ENCODE results near the gene MBD6.
A peak's percentile ranks its signal among the peaks of the same experiment; 100 is the strongest.

MBD6 gene

DNA sequence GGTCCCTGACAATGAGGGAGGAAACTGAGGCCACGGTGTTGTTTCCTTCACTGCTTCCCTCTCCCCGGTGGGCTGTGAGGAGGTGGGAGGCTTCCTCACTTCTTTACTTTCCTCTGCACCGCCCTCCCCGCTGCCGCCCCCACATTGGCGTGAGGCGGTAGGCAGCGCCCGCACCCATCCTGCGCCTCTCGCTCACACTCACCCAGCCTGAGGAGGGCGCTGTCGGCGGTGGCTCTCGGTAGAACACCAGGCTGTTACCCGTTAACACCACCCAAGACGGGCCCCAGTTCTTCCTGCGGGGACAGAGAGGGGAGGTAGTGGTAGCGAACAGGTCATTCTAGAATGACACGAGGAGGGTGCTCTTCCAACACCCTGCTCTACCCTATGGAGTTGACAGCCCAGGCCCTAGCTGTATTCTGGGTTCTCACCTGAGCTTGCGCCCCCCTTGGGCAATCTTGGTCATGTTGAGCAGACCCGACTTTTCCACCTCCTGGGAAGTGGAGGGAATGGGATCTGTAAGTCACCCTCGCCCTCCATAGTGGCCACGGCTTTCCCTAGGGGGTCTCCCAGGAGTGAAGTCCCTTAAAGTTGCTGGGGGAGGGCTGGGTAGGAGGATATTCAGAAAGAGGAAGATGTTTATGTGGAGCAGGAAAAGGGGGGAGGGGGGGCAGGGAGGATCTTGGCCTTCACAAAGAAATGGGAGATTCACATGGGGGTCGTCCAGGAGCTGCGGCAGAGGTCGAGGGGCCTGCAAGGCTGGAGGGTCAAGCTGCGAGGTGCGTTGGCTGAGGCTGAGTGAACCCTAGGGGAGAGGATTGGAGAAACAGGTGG is 46.2 kb upstream of the MBD6 start:
- H3K4me2 ChIP-seq (ENCODE audit: low read depth, low read length), result no peak overlapping the region
- H3K9me2 ChIP-seq (replicated peaks; ENCODE audit: insufficient read depth, low read length), result no peaks in the 10 kb centered on the region
- H3K36me3 ChIP-seq (replicated peaks; ENCODE audit: insufficient read depth, low read length), result no peaks in the 10 kb centered on the region
- no peaks in the 10 kb centered on the region for H3K9me3 ChIP-seq (replicated peaks; ENCODE audit: insufficient read depth, low read length)
- peaks cover 8% of the 10 kb centered on the region; the same call in 1 of the 2 replicates for H3K4me1 ChIP-seq (ENCODE audit: low read length)
- no peaks in the 10 kb centered on the region for H3K27me3 ChIP-seq (replicated peaks; ENCODE audit: insufficient read depth, low read length)
- TF ChIP-seq, protein P1, sequence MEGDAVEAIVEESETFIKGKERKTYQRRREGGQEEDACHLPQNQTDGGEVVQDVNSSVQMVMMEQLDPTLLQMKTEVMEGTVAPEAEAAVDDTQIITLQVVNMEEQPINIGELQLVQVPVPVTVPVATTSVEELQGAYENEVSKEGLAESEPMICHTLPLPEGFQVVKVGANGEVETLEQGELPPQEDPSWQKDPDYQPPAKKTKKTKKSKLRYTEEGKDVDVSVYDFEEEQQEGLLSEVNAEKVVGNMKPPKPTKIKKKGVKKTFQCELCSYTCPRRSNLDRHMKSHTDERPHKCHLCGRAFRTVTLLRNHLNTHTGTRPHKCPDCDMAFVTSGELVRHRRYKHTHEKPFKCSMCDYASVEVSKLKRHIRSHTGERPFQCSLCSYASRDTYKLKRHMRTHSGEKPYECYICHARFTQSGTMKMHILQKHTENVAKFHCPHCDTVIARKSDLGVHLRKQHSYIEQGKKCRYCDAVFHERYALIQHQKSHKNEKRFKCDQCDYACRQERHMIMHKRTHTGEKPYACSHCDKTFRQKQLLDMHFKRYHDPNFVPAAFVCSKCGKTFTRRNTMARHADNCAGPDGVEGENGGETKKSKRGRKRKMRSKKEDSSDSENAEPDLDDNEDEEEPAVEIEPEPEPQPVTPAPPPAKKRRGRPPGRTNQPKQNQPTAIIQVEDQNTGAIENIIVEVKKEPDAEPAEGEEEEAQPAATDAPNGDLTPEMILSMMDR (IDR thresholded peaks at IDR 0.05; ENCODE audit: low read length), result no peak
- TF ChIP-seq EZH2phosphoT487 (IDR thresholded peaks at IDR 0.05; ENCODE audit: low read length) (no peak), EZH2 (optimal IDR thresholded peaks at IDR 0.05; ENCODE audit: low read depth, low read length) (no peak)
- H3K4me3 ChIP-seq (ENCODE audit: low read length), result no peak overlapping the region
- H3K27ac ChIP-seq (ENCODE audit: low read length), result no peak overlapping the region
- DNase-seq, result no peak
- no peak overlapping the region for H3K9ac ChIP-seq (ENCODE audit: low read length)
- no peaks in the 10 kb centered on the region for H3F3A ChIP-seq (ENCODE audit: insufficient read depth, low read length)
- no peak overlapping the region for H2AFZ ChIP-seq (ENCODE audit: low read length)
- no peaks in the 10 kb centered on the region for H4K20me1 ChIP-seq (ENCODE audit: insufficient read depth, low read length)
- H3K79me2 ChIP-seq (ENCODE audit: low read length), result no peaks in the 10 kb centered on the region

DNA sequence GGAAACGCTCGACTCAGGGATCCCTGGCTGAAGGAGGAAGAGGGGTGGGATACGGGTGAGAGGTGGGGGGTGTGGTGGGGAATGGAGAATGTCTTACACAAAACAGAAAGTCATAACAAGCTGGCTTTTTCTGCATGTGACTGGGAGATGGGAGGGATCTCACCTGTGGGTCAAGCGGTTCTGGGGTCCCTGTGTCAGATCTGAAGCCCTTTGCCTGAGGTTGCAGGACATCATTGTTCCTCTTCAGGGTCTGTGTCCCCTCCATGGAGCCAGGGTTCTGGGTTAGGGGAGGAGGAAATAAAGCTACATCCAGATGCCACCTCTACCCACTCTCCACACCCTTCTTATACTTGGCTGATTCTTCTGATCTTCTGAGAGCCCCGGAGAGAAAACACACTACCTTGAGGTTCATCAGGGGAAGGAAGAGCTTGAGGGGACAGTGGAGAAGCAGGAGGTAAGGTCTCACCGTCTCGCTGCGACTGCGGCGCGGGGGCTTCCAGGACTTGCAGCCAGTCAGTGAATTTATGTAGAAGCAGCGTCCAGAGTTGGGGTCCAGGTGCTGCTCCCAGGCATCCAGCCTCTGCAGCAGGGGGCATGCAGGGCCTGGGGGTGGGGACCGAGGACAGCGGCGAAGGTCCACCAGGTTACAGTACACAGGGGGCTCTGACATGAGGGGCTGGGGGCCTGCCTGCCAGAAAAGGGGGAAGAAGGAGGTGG is 45.5 kb upstream of the MBD6 start:
- DNase-seq, result no peak
- H3K9ac ChIP-seq (ENCODE audit: low read length), result no peak overlapping the region
- no peak for TF ChIP-seq EZH2 (optimal IDR thresholded peaks at IDR 0.05; ENCODE audit: low read depth, low read length)
- TF ChIP-seq EZH2phosphoT487 (IDR thresholded peaks at IDR 0.05; ENCODE audit: low read length), result no peak
- TF ChIP-seq, protein P1 (IDR thresholded peaks at IDR 0.05; ENCODE audit: low read length), result no peak
- H3K4me1 ChIP-seq (ENCODE audit: low read length), result peaks cover 8% of the 10 kb centered on the region; the same call in 1 of the 2 replicates
- H3K27me3 ChIP-seq (replicated peaks; ENCODE audit: insufficient read depth, low read length), result no peaks in the 10 kb centered on the region
- no peak overlapping the region for H3K27ac ChIP-seq (ENCODE audit: low read length)
- no peaks in the 10 kb centered on the region for H3F3A ChIP-seq (ENCODE audit: insufficient read depth, low read length)
- H4K20me1 ChIP-seq (ENCODE audit: insufficient read depth, low read length), result no peaks in the 10 kb centered on the region
- H2AFZ ChIP-seq (ENCODE audit: low read length), result no peak overlapping the region
- H3K79me2 ChIP-seq (ENCODE audit: low read length), result no peaks in the 10 kb centered on the region
- no peak overlapping the region for H3K4me2 ChIP-seq (ENCODE audit: low read depth, low read length)
- H3K36me3 ChIP-seq (replicated peaks; ENCODE audit: insufficient read depth, low read length), result no peaks in the 10 kb centered on the region
- no peaks in the 10 kb centered on the region for H3K9me2 ChIP-seq (replicated peaks; ENCODE audit: insufficient read depth, low read length)
- H3K9me3 ChIP-seq (replicated peaks; ENCODE audit: insufficient read depth, low read length), result no peaks in the 10 kb centered on the region
- no peak overlapping the region for H3K4me3 ChIP-seq (ENCODE audit: low read length)

DNA sequence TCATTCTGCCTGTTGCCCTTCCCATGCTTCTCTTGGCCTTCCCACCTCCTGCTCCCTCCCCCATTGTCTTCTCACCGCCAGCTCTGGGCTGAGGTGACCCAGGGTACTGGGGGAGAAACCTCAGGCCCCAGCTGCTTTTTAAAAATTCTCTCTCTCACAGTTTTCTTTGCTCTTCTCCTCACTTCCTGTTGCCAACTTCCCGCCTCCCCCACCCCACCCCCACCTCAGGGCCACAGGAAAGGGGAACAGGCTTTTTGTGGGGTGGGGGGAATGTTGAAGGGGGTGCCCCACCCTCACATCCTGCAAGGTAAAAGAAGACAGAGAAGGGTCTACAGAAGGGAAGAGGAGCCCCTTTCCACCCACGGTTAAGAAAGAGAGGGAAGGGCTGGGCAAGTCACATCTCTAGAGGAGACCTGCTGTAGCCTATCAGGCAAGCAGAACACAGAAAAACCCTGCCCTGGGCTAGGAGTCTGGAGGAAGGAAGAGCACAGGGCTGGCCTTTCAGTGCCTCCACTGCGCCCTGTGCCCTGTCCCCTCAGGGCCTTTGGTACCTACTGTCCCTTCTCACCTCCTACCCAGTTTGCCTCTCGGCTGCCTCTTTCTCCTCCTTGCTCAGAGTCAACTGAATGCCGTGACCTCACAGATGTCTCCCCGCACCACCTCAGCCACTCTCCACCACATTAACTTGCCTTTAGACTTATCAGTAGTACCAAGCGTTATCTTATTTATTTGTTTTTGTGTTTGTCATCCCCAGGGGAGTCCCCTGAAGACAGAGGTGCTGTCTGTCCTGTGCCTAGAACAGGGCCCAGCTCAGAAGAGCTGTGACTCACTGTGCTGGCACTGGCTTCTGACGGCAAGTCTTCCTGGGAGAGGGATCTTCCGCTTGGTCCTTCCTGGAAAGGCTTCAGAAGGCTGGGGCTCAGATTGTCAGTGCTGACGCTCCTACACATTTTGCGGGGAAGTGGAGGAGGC is 44.6 kb upstream of the MBD6 start:
- H3K9ac ChIP-seq (ENCODE audit: low read length), result no peak overlapping the region
- H3K4me1 ChIP-seq (ENCODE audit: low read length), result peaks cover 8% of the 10 kb centered on the region; the same call in 1 of the 2 replicates

More for the DNA sequence above, 44.6 kb upstream of the MBD6 start:
- Histone ChIP-seq H3K79me2 (ENCODE audit: low read length) (no peaks in the 10 kb centered on the region), H3F3A (ENCODE audit: insufficient read depth, low read length) (no peaks in the 10 kb centered on the region), H3K9me2 (replicated peaks; ENCODE audit: insufficient read depth, low read length) (no peaks in the 10 kb centered on the region), H3K36me3 (replicated peaks; ENCODE audit: insufficient read depth, low read length) (no peaks in the 10 kb centered on the region), H3K4me3 (ENCODE audit: low read length) (no peak overlapping the region), H2AFZ (ENCODE audit: low read length) (0 out of 2 replicates have a peak overlapping the region, but pooled peaks have one; percentile 19), H3K27me3 (replicated peaks; ENCODE audit: insufficient read depth, low read length) (no peaks in the 10 kb centered on the region), H3K27ac (ENCODE audit: low read length) (no peak overlapping the region), H3K4me2 (ENCODE audit: low read depth, low read length) (no peak overlapping the region), H4K20me1 (ENCODE audit: insufficient read depth, low read length) (no peaks in the 10 kb centered on the region), H3K9me3 (replicated peaks; ENCODE audit: insufficient read depth, low read length) (no peaks in the 10 kb centered on the region)
- no peak for DNase-seq
- no peak for TF ChIP-seq EZH2phosphoT487 (IDR thresholded peaks at IDR 0.05; ENCODE audit: low read length)
- TF ChIP-seq, protein P1 (IDR thresholded peaks at IDR 0.05; ENCODE audit: low read length), result no peak
- no peak for TF ChIP-seq EZH2 (optimal IDR thresholded peaks at IDR 0.05; ENCODE audit: low read depth, low read length)

Measured in MM.1S (cell line).